T-helper 1 cell treated with Interleukin-12 subunit alpha and Interleukin-12 subunit beta and Interleukin-4 antibody, amounts not matched to agents 30 μg/mL and 1 μg/mL, for 36 hours (primary cell): Measurements from ENCODE around the gene CNNM2.

Experiments used
- H3K27ac Mint-ChIP-seq: one replicate; pipeline ENCODE4 v1.8.0; 2021; ENCODE audit warnings: mild to moderate bottlenecking, mixed read lengths
- H3K27me3 Mint-ChIP-seq: one replicate; pipeline ENCODE4 v1.8.0; 2021; ENCODE audit warnings: low read depth, mixed read lengths
- H3K36me3 Mint-ChIP-seq: one replicate; pipeline ENCODE4 v1.8.0; 2021; ENCODE audit warnings: low read depth, mixed read lengths
- H3K4me1 Mint-ChIP-seq: one replicate; pipeline ENCODE4 v1.8.0; 2021; ENCODE audit warnings: low read depth, mixed read lengths
- H3K4me3 Mint-ChIP-seq: one replicate; pipeline ENCODE4 v1.8.0; 2021; ENCODE audit warnings: mild to moderate bottlenecking, moderate library complexity, mixed read lengths
- H3K9me3 Mint-ChIP-seq: one replicate; pipeline ENCODE4 v1.8.0; 2021; ENCODE audit warnings: mixed read lengths

Gene CNNM2

DNA sequence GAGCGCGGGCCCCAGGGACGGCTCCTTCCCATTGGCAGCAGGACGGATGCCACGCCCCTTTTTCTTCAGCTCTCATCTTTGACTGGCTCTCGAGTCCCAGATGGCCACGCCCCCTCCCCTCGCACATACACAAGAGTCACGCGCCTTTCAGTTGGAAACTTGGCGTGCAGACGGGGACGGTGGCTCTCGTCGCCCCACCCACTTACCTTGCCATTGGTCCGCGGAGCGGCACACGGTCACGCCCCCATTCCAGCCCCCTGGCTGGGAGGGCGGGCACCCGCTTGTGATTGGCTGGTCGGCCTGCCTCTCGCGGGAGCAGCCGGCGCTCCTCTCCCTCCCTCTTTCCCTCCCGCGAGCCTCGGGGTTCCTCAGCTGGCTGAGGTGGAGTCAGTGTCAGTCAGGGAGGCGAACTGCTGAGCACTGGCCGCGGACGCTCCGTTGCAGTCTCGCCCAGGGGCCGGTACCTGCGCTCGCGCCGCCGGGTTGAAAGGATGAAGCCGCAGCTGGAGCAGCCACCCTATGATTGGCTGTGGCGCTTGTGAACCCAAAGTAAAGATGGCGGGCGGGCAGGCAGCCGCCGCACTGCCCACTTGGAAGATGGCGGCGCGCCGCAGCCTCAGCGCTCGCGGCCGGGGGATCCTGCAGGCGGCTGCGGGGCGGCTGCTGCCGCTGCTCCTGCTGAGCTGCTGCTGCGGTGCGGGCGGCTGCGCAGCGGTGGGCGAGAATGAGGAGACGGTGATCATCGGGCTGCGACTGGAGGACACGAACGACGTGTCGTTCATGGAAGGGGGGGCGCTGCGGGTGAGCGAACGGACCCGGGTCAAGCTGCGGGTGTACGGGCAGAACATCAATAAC, at the start of gene CNNM2:
Gene CNNM2, plus strand, starts transcription at position 333 of the 855 bp plus-strand sequence. Its CDS starts 187 bp downstream, at position 520.
- peak within 1 kb of the TSS; percentile 91 for H3K27ac Mint-ChIP-seq
- peak within 1 kb of the TSS; percentile 94 for H3K4me3 Mint-ChIP-seq
- peaks cover 4% of the 10 kb centered on the region for H3K36me3 Mint-ChIP-seq
- H3K27me3 Mint-ChIP-seq = no peaks in the 10 kb centered on the region
- peaks cover 45% of the 10 kb centered on the region for H3K4me1 Mint-ChIP-seq
- no peaks in the 10 kb centered on the region for H3K9me3 Mint-ChIP-seq

DNA sequence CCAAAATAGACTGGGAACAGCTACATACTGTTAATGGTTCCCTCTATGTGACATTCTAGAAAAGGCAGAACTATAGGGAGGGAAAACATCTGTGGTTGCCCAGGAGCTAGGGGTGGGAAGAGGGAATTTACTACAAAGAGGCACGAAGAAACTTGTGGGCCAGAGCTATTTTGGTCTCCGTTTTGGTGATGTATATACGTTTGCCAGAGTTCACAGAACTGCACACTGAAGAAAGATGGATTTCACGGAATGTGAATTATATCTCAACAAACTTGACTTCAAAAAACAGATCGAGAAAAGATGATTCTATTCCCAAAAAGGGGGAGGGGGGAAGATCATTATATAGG, 49.2 kb upstream of the CNNM2 start:
- Mint-ChIP-seq H3K36me3 (peaks cover 3% of the 10 kb centered on the region), H3K4me3 (peak overlapping the region; percentile 54), H3K27me3 (peaks cover 21% of the 10 kb centered on the region), H3K4me1 (peaks cover 7% of the 10 kb centered on the region), H3K27ac (no peak overlapping the region), H3K9me3 (no peaks in the 10 kb centered on the region)

DNA sequence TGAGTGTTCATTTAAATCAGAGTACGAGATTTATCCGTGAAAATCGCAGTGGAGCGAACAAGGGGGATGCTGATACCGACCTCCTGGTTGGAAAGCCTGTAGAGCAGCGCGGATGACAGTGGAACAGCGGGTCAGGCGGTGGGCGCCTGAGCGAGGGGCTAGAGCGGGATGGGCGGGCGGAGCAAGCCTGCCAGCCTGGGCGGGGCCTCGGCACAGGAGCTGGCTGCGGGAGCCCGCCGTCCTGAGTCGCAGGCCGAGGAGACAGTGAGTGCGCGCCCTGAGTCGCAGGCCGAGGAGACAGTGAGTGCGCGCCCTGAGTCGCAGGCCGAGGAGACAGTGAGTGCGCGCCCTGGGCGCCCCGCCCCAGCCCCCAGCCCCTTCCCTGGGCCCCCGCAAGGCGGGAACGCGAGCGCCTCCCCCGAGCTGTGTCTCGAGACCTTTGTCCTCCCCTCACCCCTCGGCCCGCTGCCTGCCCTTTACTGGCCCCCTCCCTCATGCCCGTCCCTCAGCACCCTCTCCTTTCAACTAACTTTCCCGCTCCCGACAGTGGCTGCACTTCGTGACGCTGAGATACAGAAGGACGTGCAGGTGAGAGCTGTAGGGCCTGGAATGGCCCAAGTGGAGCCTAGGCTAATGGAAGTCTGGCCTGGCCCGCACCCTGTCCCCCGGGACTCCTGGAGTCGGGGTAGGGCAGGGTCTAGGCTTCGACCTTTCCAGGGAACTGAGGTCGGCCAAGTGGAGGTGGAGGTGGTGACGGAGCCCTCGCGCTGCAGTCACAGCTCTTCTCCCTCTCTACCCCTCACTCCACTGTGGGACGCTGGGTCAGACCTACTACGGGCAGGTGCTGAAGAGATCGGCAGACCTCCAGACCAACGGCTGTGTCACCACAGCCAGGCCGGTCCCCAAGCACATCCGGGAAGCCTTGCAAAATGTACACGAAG, 48.6 kb upstream of the CNNM2 start, which contains the start of gene AS3MT:
Gene AS3MT, plus strand, starts transcription at position 213 of the 941 bp plus-strand sequence. Its CDS starts 123 bp downstream, at position 336.
- H3K27ac Mint-ChIP-seq = no peak within 1 kb of the TSS
- H3K4me1 Mint-ChIP-seq = peaks cover 7% of the 10 kb centered on the region

DNA sequence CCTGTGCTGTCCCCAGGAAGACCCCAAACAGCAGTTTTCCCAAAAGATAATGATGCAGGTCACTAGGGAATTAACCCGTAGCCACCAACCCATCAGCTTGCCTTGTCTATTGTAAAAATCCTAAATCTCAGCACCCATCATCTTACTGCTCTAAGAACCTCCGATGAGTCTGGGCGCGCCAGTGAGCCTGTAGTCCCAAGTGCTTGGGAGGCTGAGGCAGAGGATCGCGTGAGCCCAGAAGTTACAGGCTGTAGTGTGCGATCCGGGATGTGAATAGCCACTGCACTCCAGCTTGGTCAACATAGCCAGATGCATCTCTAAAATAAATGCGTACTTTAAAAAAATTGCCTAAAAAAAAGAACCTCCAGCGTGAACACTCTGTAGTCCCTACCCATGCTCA, 47.9 kb upstream of the CNNM2 start:
- H3K4me3 Mint-ChIP-seq = no peak overlapping the region

More for the DNA sequence above, 48.6 kb upstream of the CNNM2 start, which contains the start of gene AS3MT:
- peaks cover 1% of the 10 kb centered on the region for H3K36me3 Mint-ChIP-seq
- peak within 1 kb of the TSS; percentile 54 for H3K4me3 Mint-ChIP-seq
- peaks cover 26% of the 10 kb centered on the region for H3K27me3 Mint-ChIP-seq
- no peaks in the 10 kb centered on the region for H3K9me3 Mint-ChIP-seq

DNA sequence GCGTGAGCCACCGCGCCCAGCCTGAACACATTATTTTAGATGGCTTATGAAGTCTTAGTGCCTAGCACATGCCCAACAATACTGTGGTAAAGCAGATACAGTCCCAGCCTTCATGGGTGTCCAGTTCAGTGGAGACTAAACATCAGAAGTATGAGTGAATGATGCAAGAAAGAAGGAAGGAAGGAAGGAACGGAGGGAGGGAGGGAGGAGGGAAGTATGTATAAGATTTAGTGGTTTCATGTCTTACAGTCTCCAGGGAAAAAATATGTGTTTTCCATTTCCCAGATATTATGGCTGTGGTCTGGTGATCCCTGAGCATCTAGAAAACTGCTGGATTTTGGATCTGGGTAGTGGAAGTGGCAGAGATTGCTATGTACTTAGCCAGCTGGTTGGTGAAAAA, 45.9 kb upstream of the CNNM2 start:
- H3K36me3 Mint-ChIP-seq = no peaks in the 10 kb centered on the region
- no peak overlapping the region for H3K4me3 Mint-ChIP-seq
- H3K4me1 Mint-ChIP-seq = peaks cover 7% of the 10 kb centered on the region
- peaks cover 26% of the 10 kb centered on the region for H3K27me3 Mint-ChIP-seq
- no peak overlapping the region for H3K27ac Mint-ChIP-seq
- H3K9me3 Mint-ChIP-seq = no peaks in the 10 kb centered on the region

More for the DNA sequence above, 47.9 kb upstream of the CNNM2 start:
- Mint-ChIP-seq H3K27me3 (peaks cover 26% of the 10 kb centered on the region), H3K36me3 (no peaks in the 10 kb centered on the region), H3K4me1 (peaks cover 7% of the 10 kb centered on the region), H3K27ac (no peak overlapping the region), H3K9me3 (no peaks in the 10 kb centered on the region)

DNA sequence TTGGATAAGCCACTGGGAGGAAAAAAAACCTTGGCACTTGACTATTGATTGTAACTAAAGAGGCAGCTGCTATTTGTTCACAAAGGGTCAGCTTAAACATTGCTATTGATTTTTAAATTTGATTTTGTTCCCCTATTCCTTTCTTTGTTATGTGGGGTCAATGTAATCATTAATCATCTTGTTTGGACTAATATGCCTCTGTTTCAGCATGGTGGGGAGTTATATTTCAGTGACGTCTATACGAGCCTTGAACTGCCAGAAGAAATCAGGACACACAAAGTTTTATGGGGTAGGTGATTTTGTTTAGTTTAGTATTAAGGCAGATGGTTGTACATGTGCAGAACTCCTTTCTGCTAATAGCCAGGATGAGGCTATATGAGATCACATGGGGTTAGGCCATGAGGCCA, 41.3 kb upstream of the CNNM2 start:
- Mint-ChIP-seq H3K27me3 (peaks cover 5% of the 10 kb centered on the region), H3K4me1 (no peaks in the 10 kb centered on the region), H3K4me3 (no peak overlapping the region), H3K9me3 (no peaks in the 10 kb centered on the region), H3K36me3 (no peaks in the 10 kb centered on the region), H3K27ac (no peak overlapping the region)

DNA sequence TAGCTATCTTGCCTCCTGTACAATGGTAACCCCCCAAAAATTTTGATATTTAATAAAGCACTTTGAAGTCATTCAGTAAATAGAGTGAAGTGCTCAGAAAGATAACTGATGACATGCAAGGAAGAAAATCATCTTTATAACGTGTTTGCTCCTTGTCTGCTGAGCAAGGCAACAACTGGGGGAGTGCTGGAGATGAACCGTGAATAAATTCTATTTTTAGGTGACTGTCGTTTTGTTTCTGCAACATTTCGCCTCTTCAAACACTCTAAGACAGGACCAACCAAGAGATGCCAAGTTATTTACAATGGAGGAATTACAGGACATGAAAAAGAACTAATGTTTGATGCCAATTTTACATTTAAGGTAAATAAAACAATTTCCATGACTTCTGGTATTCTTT, 39.5 kb upstream of the CNNM2 start:
- peaks cover 5% of the 10 kb centered on the region for H3K27me3 Mint-ChIP-seq
- H3K27ac Mint-ChIP-seq = no peak overlapping the region
- no peaks in the 10 kb centered on the region for H3K9me3 Mint-ChIP-seq
- H3K4me1 Mint-ChIP-seq = no peaks in the 10 kb centered on the region
- H3K36me3 Mint-ChIP-seq = no peaks in the 10 kb centered on the region
- no peak overlapping the region for H3K4me3 Mint-ChIP-seq

DNA sequence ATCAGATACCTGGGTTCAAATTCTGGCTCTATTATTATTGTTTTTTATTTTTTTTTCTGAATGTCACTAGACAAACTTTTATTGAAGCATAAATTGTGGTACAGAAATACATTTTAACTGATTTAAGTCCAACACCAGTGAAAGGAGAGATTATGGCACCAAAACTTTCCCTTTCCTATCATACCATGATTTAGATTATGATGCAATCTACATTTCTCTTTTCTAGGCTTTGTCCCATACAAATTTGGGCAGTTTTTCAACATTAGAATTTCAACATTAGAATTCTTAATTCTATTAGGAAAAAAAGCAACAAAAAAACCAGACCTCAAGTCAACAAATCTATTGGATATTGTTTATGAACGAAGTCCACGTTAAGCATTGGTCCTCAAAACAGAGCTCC, 37.8 kb upstream of the CNNM2 start:
- no peaks in the 10 kb centered on the region for H3K9me3 Mint-ChIP-seq

DNA sequence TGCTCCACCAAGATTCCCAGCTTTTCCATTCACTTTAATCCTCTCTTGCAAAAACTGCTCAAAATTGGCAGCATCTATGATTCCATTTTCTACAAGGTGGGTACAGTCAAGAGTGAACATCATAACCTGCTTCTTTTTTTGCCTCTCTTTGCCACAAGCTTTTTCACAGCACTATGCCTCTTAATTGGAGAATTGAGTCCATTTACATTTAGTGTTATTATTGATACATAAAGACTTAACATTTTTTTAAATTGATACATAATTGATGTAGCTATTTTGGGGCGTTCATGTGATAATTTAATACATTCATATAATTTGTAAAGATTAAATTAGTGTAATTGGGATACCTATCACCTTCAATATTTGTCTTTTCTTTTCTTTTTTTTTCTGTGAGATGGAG, 30.0 kb upstream of the CNNM2 start:
- Mint-ChIP-seq H3K4me3 (no peak overlapping the region), H3K36me3 (no peaks in the 10 kb centered on the region), H3K4me1 (no peaks in the 10 kb centered on the region), H3K9me3 (no peaks in the 10 kb centered on the region), H3K27ac (no peak overlapping the region), H3K27me3 (no peaks in the 10 kb centered on the region)

More for the DNA sequence above, 37.8 kb upstream of the CNNM2 start:
- Mint-ChIP-seq H3K4me1 (no peaks in the 10 kb centered on the region), H3K4me3 (no peak overlapping the region), H3K27me3 (no peaks in the 10 kb centered on the region), H3K36me3 (no peaks in the 10 kb centered on the region), H3K27ac (no peak overlapping the region)

DNA sequence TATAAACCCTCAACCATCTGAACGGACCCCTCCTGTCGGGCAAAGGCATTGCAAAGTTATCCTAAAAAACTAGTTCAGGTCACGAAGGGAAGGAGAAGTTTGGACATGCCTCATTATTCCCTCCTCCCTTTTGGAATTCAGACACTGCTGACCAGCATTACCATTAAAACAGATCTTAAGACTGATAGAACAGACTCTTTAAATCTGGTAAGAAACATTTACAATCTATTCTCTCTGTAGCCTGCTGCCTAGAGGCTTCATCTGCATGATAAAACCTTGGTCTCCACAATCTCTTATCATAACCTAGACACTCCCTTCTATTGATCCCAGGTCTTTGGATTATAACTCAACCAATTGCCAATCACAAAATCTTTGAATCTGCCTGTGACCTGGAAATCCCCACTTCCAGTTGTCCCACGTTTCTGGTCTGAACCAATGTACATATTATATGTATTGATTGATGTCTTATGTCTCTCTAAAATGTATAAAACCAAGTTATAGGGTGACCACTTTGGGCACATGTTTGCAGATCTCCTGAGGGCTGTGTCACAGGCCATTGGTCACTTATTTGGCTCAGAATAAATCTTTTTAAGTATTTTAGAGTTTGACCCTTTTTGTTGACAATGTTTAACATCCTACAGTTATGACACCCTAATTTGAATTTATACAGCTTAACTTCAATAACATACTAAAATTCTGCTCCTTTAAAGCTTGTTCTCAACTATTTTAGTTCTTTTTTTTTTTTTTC, 23.5 kb upstream of the CNNM2 start:
- Mint-ChIP-seq H3K9me3 (no peaks in the 10 kb centered on the region), H3K4me1 (no peaks in the 10 kb centered on the region), H3K27ac (no peak overlapping the region), H3K27me3 (no peaks in the 10 kb centered on the region), H3K36me3 (no peaks in the 10 kb centered on the region), H3K4me3 (no peak overlapping the region)

DNA sequence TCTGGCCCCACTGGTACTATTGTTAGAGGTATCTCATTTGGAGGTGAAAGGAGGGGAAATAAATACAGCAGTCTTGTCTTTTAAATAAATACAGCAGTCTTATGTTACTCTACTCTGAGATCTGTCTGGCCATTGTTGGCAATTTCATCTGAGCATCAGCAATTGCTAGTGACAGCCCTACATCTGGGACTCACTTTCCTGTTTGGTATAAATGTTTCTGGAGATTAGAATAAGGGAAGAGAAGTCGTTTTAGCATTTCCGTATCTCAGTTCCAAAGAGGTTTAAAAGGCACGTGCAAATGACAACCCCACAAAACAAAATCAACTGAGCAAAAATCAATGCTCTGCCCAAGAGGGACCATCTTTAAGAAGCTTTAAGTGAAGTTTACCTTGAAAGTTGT, 18.1 kb upstream of the CNNM2 start:
- H3K9me3 Mint-ChIP-seq = no peaks in the 10 kb centered on the region
- H3K4me1 Mint-ChIP-seq = no peaks in the 10 kb centered on the region
- H3K27me3 Mint-ChIP-seq = no peaks in the 10 kb centered on the region
- no peak overlapping the region for H3K27ac Mint-ChIP-seq
- H3K4me3 Mint-ChIP-seq = no peak overlapping the region
- no peaks in the 10 kb centered on the region for H3K36me3 Mint-ChIP-seq

DNA sequence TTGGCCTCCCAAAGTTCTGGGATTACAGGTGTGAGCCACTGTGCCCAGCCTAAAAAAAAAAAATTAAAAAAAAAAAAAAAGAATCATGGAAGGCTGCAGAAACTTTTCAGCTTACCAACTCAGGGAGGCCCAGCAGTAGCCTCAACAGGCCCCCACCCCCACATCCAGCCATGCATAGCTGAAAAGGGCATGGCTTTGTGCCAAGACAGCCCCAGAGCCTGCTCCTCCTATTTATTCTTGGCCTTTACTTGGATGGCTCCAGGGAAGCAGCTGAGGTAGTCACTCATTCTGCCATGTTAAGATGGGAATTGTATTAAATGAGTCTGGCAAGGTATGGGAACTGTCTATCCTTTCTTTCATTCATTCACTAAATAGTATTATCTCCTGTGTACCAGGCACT, 13.7 kb upstream of the CNNM2 start:
- Mint-ChIP-seq H3K27ac (no peak overlapping the region), H3K27me3 (no peaks in the 10 kb centered on the region), H3K36me3 (no peaks in the 10 kb centered on the region), H3K9me3 (no peaks in the 10 kb centered on the region), H3K4me1 (no peaks in the 10 kb centered on the region), H3K4me3 (no peak overlapping the region)

DNA sequence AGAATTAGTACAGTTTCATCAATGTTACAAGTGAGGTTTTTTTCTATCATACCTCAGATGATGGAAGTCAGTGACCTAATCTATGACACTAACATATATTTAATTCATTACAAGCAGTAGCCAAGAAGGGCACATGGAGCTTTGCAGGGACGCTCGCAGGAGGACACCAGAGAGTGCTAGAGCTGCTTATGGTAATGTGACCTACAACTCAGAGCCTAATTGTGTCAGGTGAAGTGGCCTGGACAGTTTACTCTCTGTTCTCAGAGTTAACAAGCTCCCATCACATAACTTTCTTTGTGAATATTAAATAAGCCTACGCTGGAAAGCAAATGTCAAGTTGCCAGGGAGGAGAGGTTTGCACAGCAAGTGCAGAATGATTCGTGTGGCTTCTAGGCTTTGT, 11.6 kb upstream of the CNNM2 start:
- no peaks in the 10 kb centered on the region for H3K9me3 Mint-ChIP-seq
- no peak overlapping the region for H3K27ac Mint-ChIP-seq
- no peaks in the 10 kb centered on the region for H3K27me3 Mint-ChIP-seq

DNA sequence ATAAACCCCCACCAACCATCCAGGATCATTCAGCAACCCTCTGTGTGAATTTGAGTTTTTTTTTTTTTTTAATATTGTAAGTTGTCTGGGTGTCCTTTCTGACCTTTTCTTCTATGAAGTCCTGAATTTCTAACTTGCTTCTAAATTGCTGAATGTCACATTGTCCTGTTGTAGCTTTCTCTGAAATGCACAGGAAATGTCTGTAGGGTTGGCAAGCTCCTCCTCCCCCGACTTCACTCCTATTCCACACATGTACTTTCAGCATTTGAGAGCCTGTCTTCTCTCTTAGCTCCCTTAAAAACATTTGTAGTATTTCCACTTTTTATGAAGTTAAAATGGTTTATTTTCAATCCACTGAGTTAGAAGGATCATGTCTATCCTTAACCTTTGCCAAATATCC, 3.3 kb upstream of the CNNM2 start:
- peak overlapping the region; percentile 49 for H3K4me3 Mint-ChIP-seq
- no peaks in the 10 kb centered on the region for H3K36me3 Mint-ChIP-seq
- H3K27ac Mint-ChIP-seq = peak overlapping the region; percentile 10
- H3K27me3 Mint-ChIP-seq = no peaks in the 10 kb centered on the region
- H3K9me3 Mint-ChIP-seq = no peaks in the 10 kb centered on the region
- peaks cover 26% of the 10 kb centered on the region for H3K4me1 Mint-ChIP-seq

More for the DNA sequence above, 11.6 kb upstream of the CNNM2 start:
- Mint-ChIP-seq H3K4me3 (no peak overlapping the region), H3K4me1 (no peaks in the 10 kb centered on the region), H3K36me3 (no peaks in the 10 kb centered on the region)
